ENCODE results near the gene SOSTDC1. TPM values are rescaled to one million over a fixed set of nuclear protein-coding genes. Genes with fewer than 3 reads are reported as not detected.
"Not testable (repeated sequence)": the region's sequence is repeated elsewhere in the genome, so short reads cannot be mapped to it uniquely, and the experiment has no call there.

Gene SOSTDC1
- total RNA-seq, 1 donor from 2014 or later = 8.4 TPM

DNA sequence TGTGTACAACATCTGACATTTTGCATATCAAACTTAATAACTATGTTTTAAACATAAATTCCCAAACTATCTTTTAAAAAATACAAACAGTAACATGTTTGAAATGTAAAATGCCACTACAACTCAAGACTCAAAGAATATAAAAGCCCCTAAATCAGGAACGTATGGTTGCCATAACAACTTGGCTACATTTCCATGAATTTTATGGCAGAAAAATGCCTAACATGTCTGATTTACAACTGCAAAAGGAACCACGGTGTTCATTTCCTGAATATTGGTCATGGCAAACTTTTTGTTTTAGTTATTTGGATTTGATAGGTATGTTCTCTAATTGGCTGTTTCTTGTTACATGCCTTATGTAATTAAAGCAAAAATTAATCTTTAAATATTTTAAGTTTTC is 2.0 kb downstream of the SOSTDC1 start:
- Histone ChIP-seq H3K9me3 (ENCODE audit: control insufficient read depth in 3 of 3, low read length in 3 of 3) (no peaks in the 10 kb centered on the region), H3K36me3 (ENCODE audit: control insufficient read depth in 3 of 3, insufficient read depth in 3 of 3, low read length in 3 of 3) (no peaks in the 10 kb centered on the region), H3K4me1 (ENCODE audit: control insufficient read depth in 3 of 3, insufficient read depth in 3 of 3, low read length in 3 of 3) (no peaks in the 10 kb centered on the region), H3K9ac (ENCODE audit: low read depth in 1 of 3, low read length in 3 of 3) (no peak overlapping the region), H3K27me3 (ENCODE audit: control insufficient read depth in 3 of 3, insufficient read depth in 3 of 3, low read length in 3 of 3) (peaks cover 0 to 3% (median 0%) of the 10 kb centered on the region in 3 donors), H3K27ac (ENCODE audit: low read depth, low read length) (no peak overlapping the region), H3K4me3 (ENCODE audit: low read length in 3 of 3) (no peak overlapping the region)

DNA sequence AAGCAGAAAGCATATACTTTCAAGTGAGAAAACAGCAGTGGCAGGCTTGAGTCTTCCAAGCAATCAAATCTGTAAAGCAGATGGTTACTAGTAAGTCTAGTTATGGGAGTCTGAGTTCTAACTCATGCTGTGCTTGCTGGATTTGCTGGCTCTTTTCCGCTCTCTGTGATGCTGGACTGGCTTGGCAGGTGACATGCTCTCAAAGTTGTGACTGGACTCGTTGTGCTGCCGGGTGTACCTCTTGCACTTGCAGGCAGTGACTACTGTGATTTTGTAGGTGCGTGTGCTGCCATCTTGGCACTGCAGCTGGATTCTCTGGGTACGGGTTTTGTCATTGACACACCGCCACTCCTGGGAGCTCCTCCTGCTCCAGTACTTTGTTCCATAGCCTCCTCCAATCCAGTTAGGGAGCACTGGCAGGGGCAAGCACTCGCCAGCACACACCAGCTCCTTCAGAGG is 3.1 kb downstream of the SOSTDC1 start:
- Histone ChIP-seq H3K9ac (ENCODE audit: low read depth in 1 of 3, low read length in 3 of 3) (no peak overlapping the region), H3K4me3 (ENCODE audit: low read length in 3 of 3) (no peak overlapping the region), H3K27ac (ENCODE audit: low read depth, low read length) (no peak overlapping the region), H3K4me1 (ENCODE audit: control insufficient read depth in 3 of 3, insufficient read depth in 3 of 3, low read length in 3 of 3) (no peaks in the 10 kb centered on the region), H3K9me3 (ENCODE audit: control insufficient read depth in 3 of 3, low read length in 3 of 3) (no peaks in the 10 kb centered on the region), H3K36me3 (ENCODE audit: control insufficient read depth in 3 of 3, insufficient read depth in 3 of 3, low read length in 3 of 3) (no peaks in the 10 kb centered on the region), H3K27me3 (ENCODE audit: control insufficient read depth in 3 of 3, insufficient read depth in 3 of 3, low read length in 3 of 3) (peaks cover 0 to 3% (median 0%) of the 10 kb centered on the region in 3 donors)

DNA sequence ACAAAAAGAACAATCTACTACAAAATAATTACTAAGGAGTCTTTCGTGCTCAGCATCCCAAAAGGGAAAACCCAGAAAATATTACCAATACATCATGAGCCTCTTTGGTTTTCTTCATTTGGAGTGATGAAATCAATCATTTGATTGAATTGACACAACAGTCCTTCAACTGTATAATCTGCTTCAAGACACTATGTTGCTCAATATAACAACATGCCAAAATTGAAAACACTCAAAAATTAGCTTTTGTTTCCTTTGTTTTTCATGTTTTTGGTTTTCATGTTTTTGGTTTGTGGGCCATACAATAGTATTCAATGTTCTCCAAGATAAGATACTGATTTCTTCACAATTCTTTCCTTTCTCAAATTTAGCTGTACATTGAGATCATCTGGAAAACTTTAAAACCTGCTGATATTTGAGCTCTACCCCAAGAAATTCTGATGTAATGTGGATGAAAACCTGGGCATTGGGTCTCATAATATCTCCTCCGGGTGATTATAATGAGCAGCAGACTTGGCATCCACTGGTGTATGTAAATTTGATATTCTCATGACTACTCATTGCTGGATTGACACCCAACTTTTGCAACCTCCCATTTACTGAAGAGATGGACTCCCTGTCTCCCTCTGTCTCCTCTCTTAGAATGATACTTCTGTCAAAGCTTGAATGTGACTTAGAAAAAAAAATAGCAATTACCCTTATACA is 4.6 kb downstream of the SOSTDC1 start:
- Histone ChIP-seq H3K4me1 (ENCODE audit: control insufficient read depth in 3 of 3, insufficient read depth in 3 of 3, low read length in 3 of 3) (no peaks in the 10 kb centered on the region), H3K27me3 (ENCODE audit: control insufficient read depth in 3 of 3, insufficient read depth in 3 of 3, low read length in 3 of 3) (peaks cover 0 to 3% (median 0%) of the 10 kb centered on the region in 3 donors), H3K36me3 (ENCODE audit: control insufficient read depth in 3 of 3, insufficient read depth in 3 of 3, low read length in 3 of 3) (no peaks in the 10 kb centered on the region), H3K4me3 (ENCODE audit: low read length in 3 of 3) (no peak overlapping the region), H3K9me3 (ENCODE audit: control insufficient read depth in 3 of 3, low read length in 3 of 3) (no peaks in the 10 kb centered on the region), H3K27ac (ENCODE audit: low read depth, low read length) (no peak overlapping the region), H3K9ac (ENCODE audit: low read depth in 1 of 3, low read length in 3 of 3) (no peak overlapping the region)

DNA sequence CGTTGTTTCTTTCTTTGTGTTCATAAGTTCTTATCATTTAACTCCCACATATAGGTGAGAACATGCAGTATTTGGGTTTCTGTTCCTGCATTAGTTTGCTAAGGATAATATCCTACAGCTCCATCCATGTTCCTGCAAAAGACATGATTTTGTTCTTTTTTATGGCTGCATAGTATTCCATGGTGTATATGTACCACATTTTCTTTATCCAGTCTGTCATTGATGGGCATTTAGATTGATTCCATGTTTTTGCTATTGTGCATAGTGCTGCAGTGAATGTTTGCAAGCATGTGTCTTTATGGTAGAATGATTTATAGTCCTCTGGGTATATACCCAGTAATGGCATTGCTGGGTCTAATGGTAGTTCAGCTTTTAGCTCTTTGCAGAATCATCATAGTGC is 9.2 kb downstream of the SOSTDC1 start:
- H3K9ac ChIP-seq (ENCODE audit: low read depth in 1 of 3, low read length in 3 of 3); H3K4me3 ChIP-seq (ENCODE audit: low read length in 3 of 3); H3K9me3 ChIP-seq (ENCODE audit: control insufficient read depth in 3 of 3, low read length in 3 of 3): not testable (repeated sequence)

DNA sequence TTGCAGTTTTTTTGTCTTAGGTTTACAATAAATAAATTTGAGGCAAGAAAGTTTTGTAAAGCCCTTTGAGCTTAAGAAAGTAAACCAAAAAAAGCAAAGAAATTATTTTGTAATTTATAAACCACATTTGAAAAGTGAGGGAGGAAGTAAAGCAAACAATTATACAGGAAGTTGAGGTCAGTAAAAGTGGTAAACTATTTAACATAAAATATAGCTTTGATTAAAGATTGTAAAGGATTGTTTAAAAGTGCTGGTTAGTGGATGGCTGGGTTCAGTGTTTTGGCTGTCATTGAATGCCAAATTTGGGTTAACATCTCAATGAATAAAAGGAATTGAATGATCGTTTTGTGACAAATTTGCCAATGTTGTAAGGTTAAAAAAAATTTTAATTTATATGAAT is 9.9 kb downstream of the SOSTDC1 start:
- Histone ChIP-seq H3K9me3 (ENCODE audit: control insufficient read depth in 3 of 3, low read length in 3 of 3) (no peaks in the 10 kb centered on the region), H3K27ac (ENCODE audit: low read depth, low read length) (no peak overlapping the region), H3K36me3 (ENCODE audit: control insufficient read depth in 3 of 3, insufficient read depth in 3 of 3, low read length in 3 of 3) (no peaks in the 10 kb centered on the region), H3K4me3 (ENCODE audit: low read length in 3 of 3) (no peak overlapping the region), H3K9ac (ENCODE audit: low read depth in 1 of 3, low read length in 3 of 3) (no peak overlapping the region), H3K4me1 (ENCODE audit: control insufficient read depth in 3 of 3, insufficient read depth in 3 of 3, low read length in 3 of 3) (no peaks in the 10 kb centered on the region), H3K27me3 (ENCODE audit: control insufficient read depth in 3 of 3, insufficient read depth in 3 of 3, low read length in 3 of 3) (no peaks in the 10 kb centered on the region)

More for the DNA sequence above, 9.2 kb downstream of the SOSTDC1 start:
- not testable (repeated sequence) for H3K36me3 ChIP-seq (ENCODE audit: control insufficient read depth in 3 of 3, insufficient read depth in 3 of 3, low read length in 3 of 3); H3K27ac ChIP-seq (ENCODE audit: low read depth, low read length); H3K27me3 ChIP-seq (ENCODE audit: control insufficient read depth in 3 of 3, insufficient read depth in 3 of 3, low read length in 3 of 3); H3K4me1 ChIP-seq (ENCODE audit: control insufficient read depth in 3 of 3, insufficient read depth in 3 of 3, low read length in 3 of 3)

DNA sequence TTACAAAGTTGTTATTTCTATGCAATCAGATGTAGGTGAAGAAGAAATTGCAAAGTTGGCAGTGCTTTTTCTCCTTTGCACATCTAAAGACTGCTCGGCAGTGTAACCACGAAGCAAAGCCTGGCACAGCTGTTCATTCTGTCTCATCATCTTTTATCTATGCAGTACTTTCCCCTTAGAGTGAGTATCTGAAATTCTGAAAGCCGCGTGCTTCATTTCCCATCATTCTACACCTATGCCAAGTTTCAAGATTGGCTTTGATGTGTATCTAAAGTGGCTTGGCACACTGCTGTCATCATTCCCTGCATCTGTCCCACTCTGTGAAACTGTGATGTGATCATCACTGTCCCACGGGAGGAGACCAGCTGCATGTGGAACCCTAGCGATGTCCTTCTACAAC is 15.2 kb downstream of the SOSTDC1 start:
- Histone ChIP-seq H3K4me1 (ENCODE audit: control insufficient read depth in 3 of 3, insufficient read depth in 3 of 3, low read length in 3 of 3) (no peaks in the 10 kb centered on the region), H3K27ac (ENCODE audit: low read depth, low read length) (no peak overlapping the region)

DNA sequence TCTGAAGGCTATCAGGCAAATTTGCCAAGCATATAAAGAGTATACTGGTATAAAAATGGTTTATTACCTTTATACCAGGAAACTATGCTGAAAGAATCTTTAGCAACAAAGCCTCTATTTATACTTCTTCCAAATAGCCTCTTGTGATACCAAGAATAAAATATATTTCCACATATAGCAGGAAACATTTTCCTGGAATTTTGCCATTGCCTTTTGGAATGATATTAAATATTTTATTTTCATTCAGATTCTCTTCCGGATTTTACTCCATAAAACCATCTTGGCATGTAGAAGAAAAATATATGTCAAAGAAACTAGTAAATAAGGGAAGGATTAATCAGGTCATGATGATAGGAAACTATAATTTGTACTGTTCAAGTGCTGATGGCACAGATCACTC is 17.7 kb downstream of the SOSTDC1 start:
- Histone ChIP-seq H3K27me3 (ENCODE audit: control insufficient read depth in 3 of 3, insufficient read depth in 3 of 3, low read length in 3 of 3) (no peaks in the 10 kb centered on the region), H3K4me3 (ENCODE audit: low read length in 3 of 3) (no peak overlapping the region), H3K9me3 (ENCODE audit: control insufficient read depth in 3 of 3, low read length in 3 of 3) (no peaks in the 10 kb centered on the region), H3K27ac (ENCODE audit: low read depth, low read length) (no peak overlapping the region), H3K9ac (ENCODE audit: low read depth in 1 of 3, low read length in 3 of 3) (no peak overlapping the region), H3K36me3 (ENCODE audit: control insufficient read depth in 3 of 3, insufficient read depth in 3 of 3, low read length in 3 of 3) (no peaks in the 10 kb centered on the region), H3K4me1 (ENCODE audit: control insufficient read depth in 3 of 3, insufficient read depth in 3 of 3, low read length in 3 of 3) (no peaks in the 10 kb centered on the region)

More for the DNA sequence above, 15.2 kb downstream of the SOSTDC1 start:
- Histone ChIP-seq H3K36me3 (ENCODE audit: control insufficient read depth in 3 of 3, insufficient read depth in 3 of 3, low read length in 3 of 3) (no peaks in the 10 kb centered on the region), H3K9ac (ENCODE audit: low read depth in 1 of 3, low read length in 3 of 3) (no peak overlapping the region), H3K4me3 (ENCODE audit: low read length in 3 of 3) (no peak overlapping the region), H3K9me3 (ENCODE audit: control insufficient read depth in 3 of 3, low read length in 3 of 3) (no peaks in the 10 kb centered on the region), H3K27me3 (ENCODE audit: control insufficient read depth in 3 of 3, insufficient read depth in 3 of 3, low read length in 3 of 3) (no peaks in the 10 kb centered on the region)

DNA sequence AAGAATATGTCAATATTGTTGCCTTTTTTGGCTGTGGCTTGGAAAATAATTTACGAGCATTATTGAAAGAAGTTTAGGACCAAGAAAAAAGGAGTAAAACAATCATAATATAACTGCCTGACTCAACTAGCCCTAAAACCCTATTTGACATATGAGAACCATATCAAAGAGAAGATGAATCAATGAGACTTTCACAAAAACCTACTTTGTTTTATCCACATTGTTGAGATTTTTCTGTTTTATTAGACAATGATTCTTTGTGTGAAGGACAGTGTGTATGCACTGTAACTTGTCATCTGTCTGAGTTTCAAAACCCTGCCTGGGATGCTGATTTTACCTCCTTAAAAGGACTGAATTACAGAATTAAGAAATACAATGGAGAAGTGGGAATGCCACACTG is 19.0 kb downstream of the SOSTDC1 start:
- Histone ChIP-seq H3K4me3 (ENCODE audit: low read length in 3 of 3) (no peak overlapping the region), H3K9ac (ENCODE audit: low read depth in 1 of 3, low read length in 3 of 3) (no peak overlapping the region), H3K4me1 (ENCODE audit: control insufficient read depth in 3 of 3, insufficient read depth in 3 of 3, low read length in 3 of 3) (no peaks in the 10 kb centered on the region), H3K27ac (ENCODE audit: low read depth, low read length) (no peak overlapping the region), H3K36me3 (ENCODE audit: control insufficient read depth in 3 of 3, insufficient read depth in 3 of 3, low read length in 3 of 3) (no peaks in the 10 kb centered on the region), H3K9me3 (ENCODE audit: control insufficient read depth in 3 of 3, low read length in 3 of 3) (no peaks in the 10 kb centered on the region), H3K27me3 (ENCODE audit: control insufficient read depth in 3 of 3, insufficient read depth in 3 of 3, low read length in 3 of 3) (no peaks in the 10 kb centered on the region)

DNA sequence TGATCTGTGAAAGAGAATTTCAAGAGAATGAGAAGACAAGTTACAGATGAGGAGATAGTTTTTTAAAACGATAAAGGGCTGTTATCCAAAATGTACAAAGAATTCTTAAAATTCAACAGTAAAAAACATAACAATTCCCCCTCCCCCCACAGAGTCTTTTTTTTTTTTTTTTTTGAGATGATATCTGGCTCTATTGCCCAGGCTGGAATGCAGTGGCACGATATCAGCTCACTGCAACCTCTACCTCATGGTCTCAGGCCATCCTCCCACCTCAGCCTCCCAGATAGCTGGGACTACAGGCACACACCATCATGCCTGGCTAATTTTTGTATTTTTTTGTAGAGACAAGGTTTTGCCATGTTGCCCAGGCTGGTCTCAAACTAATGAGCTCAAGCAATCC is 21.7 kb downstream of the SOSTDC1 start:
- H3K9ac ChIP-seq (ENCODE audit: low read depth in 1 of 3, low read length in 3 of 3); H3K4me3 ChIP-seq (ENCODE audit: low read length in 3 of 3); H3K36me3 ChIP-seq (ENCODE audit: control insufficient read depth in 3 of 3, insufficient read depth in 3 of 3, low read length in 3 of 3): not testable (repeated sequence)

DNA sequence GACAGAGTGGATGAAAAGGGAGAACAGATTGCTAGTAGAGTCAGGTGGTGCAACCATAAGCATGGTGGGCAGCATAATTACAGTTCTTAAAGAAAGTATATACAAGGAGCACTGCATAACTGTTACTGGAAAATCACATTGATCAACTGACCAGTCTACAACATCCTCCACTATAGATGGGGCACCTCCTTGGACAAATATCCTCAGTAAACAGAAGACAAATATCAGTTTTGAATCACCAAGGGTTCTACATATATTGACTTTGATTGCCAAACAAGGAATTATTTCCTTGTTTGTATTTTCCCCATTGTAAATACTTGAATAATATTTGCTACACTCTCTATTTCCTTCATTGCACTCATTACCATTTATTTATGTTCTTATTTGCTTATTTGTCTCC is 26.6 kb downstream of the SOSTDC1 start:
- Histone ChIP-seq H3K36me3 (ENCODE audit: control insufficient read depth in 3 of 3, insufficient read depth in 3 of 3, low read length in 3 of 3) (no peaks in the 10 kb centered on the region), H3K9me3 (ENCODE audit: control insufficient read depth in 3 of 3, low read length in 3 of 3) (no peaks in the 10 kb centered on the region), H3K4me3 (ENCODE audit: low read length in 3 of 3) (no peak overlapping the region), H3K9ac (ENCODE audit: low read depth in 1 of 3, low read length in 3 of 3) (no peak overlapping the region), H3K4me1 (ENCODE audit: control insufficient read depth in 3 of 3, insufficient read depth in 3 of 3, low read length in 3 of 3) (no peaks in the 10 kb centered on the region), H3K27ac (ENCODE audit: low read depth, low read length) (no peak overlapping the region), H3K27me3 (ENCODE audit: control insufficient read depth in 3 of 3, insufficient read depth in 3 of 3, low read length in 3 of 3) (no peaks in the 10 kb centered on the region)

More for the DNA sequence above, 21.7 kb downstream of the SOSTDC1 start:
- not testable (repeated sequence) for H3K4me1 ChIP-seq (ENCODE audit: control insufficient read depth in 3 of 3, insufficient read depth in 3 of 3, low read length in 3 of 3); H3K27me3 ChIP-seq (ENCODE audit: control insufficient read depth in 3 of 3, insufficient read depth in 3 of 3, low read length in 3 of 3); H3K27ac ChIP-seq (ENCODE audit: low read depth, low read length); H3K9me3 ChIP-seq (ENCODE audit: control insufficient read depth in 3 of 3, low read length in 3 of 3)

Data from skeletal muscle tissue (tissue), 4 donors.